ENCODE measurements around the gene DIO1.
"Not testable (repeated sequence)": the region's sequence is repeated elsewhere in the genome, so short reads cannot be mapped to it uniquely, and the experiment has no call there.

Gene DIO1

DNA sequence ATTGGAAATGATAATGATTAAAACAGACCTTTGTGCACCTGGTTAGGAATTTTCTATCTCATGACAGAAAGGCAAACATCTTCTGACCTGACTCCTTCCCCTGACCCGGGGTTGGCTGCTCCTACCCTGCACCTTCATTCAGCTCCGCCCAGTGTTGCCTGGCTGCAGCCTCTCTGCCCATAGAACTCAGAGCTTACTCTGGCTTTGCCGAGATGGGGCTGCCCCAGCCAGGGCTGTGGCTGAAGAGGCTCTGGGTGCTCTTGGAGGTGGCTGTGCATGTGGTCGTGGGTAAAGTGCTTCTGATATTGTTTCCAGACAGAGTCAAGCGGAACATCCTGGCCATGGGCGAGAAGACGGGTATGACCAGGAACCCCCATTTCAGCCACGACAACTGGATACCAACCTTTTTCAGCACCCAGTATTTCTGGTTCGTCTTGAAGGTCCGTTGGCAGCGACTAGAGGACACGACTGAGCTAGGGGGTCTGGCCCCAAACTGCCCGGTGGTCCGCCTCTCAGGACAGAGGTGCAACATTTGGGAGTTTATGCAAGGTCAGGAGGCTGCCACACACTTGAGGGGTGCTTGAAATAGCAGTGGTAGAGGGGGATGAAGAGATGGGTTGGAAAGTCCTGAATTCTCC lies at the start of gene DIO1:
DIO1 (plus strand) TSS at position 189 of the 638 bp plus-strand sequence; CDS start at position 213, 24 bp downstream.
- intact Hi-C loops (cut with DNase I), result no loop called here
- no peak for DNase-seq

DNA sequence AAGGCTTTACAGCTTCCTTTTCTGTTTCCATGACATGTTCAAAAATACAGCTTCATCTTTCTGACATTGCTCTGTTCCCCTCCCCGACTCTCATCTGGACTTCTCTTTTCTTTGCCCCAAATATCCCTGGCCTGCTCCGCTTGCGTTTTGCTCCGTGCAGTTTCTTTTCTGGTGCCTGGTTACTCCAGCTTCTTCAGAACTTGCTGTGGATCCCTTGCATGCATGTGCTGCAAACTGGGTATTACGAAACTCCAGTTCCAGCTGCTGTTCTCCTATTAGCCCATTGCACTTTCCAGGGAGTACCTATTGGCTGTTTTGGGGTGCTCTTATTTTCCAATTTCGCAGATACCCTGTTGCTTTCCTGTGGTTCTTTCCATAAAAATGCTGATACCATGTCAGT lies 46.0 kb upstream of the DIO1 start:
- intact Hi-C loops (cut with DNase I), result no loop called here
- no peak for DNase-seq

DNA sequence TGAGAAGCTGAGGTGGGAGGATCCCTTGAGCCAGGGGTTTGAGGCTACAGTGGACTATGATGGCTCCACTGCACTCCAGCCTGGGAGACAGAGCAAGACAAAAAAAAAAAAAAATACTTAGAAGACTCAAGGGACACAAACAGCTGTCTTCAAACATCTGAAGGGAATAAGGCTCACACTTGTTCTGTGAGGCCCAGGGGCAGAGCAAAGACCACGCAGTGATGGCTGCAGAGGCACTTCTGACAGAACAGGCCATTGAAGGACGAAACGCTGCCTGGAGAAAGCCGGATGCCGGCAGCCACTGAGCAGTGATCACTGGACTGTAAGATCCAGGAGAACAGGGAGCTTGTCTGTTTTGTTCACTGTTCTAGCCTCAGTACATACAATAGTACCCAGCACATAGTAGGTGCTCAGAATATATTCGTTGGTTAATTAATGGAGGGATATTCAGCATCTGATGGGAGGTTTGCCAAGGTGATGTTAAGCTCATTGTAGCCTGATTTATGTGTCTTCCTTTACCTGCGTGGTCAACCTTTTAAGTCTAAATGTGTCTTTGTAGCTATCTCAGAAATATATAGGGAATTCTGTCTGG lies 43.8 kb upstream of the DIO1 start:
- no peak for DNase-seq

DNA sequence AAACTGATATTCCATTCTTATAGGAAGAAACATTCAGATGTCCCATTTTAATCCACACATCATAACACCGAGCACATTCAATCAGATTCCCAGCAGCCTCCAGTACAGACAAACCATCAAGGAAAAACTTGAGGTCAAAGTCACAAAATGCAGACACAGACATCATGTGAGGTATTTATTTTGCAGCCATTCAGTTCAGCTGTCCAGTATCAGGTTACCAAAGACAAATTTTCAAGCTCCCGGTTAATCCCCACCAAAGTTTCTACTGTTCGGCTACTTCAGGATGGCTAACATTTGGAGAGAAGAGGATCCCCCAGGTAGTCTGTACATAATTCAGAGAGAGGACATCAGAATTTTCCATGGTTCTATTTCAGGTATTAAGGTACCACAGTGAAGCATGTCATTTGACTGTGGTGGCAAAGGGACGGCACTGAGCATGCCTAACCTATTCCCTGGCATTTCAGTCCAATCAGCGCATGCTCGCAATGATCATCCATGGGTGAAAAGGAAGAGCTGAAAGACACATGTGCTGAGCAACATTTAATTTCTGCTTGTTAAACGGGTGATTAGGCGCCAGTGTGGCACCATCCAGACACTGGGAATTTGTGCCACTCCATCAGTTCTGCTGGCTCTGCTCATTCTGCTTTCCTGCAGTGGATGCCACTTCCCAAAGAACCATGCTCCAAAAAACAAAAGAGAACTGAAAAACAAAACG lies 42.3 kb upstream of the DIO1 start:
- intact Hi-C loops (cut with DNase I), result no loop called here

More for the DNA sequence above, 43.8 kb upstream of the DIO1 start:
- intact Hi-C loops (cut with DNase I), result no loop called here

DNA sequence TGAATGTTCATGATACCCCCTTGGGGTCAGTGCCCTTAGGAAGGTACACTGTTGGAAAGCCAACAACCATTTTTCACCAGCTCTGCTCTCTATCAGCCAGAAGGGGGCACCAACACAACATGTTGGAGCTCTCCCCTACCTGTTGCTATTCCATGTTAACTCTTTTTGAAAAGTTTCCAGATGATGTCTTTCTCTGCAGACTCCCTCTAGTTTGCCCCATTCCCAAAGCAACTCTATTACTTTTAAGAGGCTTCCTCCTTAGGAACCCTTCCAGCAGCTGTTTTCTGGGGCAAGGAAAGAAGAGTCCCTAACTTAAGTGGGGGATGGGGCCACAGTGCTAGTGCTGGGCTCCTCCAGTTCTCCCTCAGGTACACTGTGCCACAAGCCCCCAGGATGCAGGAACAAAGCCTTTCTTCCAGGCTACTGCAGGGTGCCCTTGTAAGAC lies 33.0 kb upstream of the DIO1 start:
- intact Hi-C loops (cut with DNase I), result no loop called here
- DNase-seq, result peak in 3 of 10 donors; percentile 24 to 34 (median 28)

More for the DNA sequence above, 42.3 kb upstream of the DIO1 start:
- DNase-seq, result no peak

DNA sequence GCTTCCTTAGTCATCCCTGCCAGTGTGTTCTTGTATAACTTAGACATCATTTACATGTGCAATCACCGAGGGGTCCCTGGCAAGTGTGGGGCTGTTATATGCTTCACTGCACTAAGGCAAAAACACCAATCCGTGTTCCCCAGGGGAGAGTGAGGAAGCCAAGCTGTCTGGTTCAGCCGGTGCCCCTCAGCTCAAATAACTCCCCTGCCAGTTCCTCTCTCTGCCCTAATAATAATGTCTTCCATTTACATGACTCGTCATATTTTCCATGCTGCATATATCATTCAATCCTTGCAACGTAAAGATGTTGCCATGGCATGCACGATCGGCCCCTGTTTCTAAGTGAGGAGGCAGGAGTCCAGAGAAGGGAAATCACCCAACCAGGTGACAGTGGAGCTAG lies 31.5 kb upstream of the DIO1 start:
- no peak for DNase-seq
- intact Hi-C loops (cut with DNase I), result no loop called here

DNA sequence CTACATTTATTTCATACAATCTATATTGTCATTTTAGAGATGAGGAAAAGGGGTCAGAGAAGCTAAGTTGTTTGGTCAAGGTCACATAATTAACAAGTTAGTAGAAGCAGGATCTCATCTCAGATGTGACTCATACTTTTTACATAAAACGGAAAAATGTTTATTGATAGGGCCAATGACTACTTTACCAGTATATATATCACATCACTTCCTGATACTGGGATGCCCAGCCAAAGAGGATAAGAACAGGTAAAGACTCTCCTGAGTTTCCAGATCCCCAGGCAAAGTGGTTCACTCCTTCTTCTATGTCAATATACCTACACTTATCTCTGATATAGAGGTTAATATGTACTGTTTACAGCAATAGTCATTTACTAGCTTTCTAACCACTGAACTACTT lies 25.4 kb upstream of the DIO1 start:
- no peak for DNase-seq
- intact Hi-C loops (cut with DNase I), result no loop called here

DNA sequence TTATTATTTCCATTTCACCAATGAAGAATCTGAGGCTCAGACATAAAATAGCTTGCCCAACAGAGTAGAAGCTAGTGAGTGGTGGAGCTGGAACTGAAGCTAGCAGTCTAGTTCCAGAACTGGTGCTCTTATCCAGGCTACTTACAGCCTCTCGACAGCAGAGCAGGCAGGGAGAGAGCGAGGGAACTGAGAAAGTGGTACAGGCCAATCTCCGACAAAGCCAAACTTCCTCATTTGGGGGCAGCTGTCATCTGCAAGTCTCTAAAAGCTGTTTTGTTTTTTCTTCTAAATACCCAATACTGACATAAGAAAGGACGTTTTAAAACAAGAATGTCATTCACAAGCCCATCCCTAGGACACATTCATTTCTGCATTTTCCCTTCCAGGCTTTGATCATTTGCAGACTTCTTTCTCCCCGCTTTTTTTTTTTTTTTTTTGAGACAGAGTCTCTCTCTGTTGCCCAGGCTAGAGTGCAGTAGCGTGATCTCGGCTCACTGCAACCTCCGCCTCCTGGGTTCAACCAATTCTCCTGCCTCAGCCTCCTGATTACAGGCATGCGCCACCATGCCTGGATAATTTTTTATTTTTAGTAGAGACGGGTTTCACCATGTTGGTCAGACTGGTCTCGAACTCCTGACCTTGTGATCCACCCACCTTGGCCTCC lies 24.4 kb upstream of the DIO1 start:
- no peak for DNase-seq
- intact Hi-C loops (cut with DNase I), result no loop called here

DNA sequence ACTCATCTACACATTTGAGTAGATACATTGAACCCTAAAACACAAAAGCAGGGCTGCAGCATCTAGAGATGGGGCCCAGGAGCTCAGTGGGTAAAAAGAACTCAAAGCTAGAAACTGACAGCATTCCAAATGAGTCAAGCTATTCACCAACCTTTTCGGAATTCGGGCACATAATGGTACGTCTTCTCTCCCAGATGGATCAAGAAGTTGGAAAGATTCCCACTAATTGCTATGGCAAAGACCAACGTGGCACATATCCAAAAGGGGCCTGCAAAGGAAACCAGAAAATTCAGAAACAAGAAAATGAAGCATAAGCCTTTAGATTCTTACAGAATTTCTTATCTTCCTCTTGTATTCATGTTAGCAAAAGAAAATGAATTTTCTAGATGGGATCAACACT lies 22.8 kb upstream of the DIO1 start:
- intact Hi-C loops (cut with DNase I), result no loop called here
- DNase-seq, result no peak

DNA sequence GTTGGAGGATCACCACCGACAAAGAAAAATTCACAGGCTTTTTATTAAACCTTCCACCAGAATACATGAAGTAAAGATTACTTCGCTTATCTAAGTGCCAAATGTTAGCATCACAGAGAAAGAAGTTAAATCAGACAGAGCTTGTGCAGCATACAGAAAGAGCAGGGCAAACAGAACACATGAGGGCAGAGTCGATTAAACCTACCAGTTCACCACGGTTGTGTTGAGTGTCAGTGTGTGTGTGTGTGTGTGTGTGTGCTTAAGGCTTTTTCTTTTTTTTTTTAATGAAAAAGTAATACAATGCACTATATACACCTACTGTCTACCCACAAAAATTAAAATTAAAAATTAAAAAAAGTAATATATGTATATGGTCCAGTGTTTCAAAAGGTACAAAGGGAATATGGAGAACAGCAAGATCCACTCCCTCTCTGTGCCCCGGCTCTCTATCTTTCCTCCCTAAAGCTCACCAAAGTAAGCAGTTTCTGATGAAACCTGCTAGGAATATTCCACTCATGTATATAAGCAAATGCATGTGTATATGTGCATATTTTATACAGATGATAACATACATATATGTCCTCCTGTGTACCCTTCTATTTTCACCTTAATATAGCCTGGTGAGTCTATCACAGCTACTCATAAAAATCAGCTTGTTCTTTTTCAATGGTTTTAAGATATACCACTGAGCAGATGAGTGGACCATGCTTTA lies 22.1 kb upstream of the DIO1 start:
- intact Hi-C loops (cut with DNase I), result no loop called here
- no peak for DNase-seq

DNA sequence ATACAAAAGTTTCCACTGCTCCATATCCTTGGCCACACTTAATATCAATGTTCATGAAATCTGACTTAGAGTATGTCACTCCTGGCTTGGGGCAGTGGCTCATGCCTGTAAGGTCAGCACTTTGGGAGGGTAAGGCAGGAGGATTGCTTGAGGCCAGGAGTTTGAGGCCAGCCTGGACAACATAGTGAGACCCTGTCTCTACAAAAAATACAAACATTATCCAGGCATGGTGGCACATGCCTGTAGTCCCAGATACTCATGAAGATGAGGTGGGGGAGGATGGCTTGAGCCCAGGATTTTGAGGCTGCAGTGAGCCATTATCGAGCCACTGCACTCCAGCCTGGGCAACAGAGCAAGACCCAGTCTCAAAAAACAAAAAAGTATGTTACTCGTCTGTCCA lies 18.8 kb upstream of the DIO1 start:
- DNase-seq, result not testable (repeated sequence)

DNA sequence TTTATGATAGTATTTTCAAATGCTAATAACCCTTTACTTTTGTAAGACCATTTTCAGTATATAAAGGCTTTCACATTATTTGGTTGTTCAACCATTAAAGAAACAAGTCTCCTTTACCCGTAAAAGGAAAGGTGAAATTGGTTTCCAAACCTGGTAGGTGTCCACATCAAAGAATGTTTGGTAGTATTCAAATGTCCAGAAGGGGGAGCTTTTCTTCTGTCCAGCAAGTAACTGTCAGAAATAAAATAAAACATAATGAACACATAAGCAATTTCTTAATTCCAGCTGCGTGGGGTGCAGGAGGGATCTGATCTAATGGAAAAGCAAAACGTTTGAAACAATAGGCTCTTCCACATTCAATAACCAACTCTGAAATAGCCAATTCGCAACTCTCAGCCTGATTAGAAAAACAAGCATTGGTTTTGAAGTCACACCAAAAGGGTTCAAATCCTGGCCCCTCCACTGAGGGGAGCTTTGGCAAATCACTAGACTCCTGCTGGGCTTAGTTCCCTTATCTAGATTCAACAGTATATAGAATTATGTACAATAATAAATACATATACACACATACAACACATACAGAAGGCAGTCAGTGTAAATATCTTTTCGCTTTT lies 15.4 kb upstream of the DIO1 start:
- intact Hi-C loops (cut with DNase I), result no loop called here
- DNase-seq, result no peak

More for the DNA sequence above, 18.8 kb upstream of the DIO1 start:
- intact Hi-C loops (cut with DNase I), result not testable (repeated sequence)

DNA sequence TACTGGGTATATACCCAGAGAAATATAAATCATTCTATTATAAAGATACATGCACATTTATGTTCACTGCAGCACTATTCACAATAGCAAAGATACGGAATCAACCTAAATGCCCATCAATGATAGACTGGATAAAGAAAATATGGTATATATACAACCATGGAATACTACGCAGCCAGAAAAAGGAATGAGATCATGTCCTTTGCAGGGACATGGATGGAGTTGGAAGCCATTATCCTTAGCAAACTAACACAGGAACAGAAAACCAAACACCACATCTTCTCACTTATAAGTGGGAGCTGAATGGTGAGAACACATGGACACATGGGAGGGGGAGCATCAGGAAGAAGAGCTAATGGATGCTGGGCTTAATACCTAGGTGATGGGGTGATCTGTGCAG lies 12.1 kb upstream of the DIO1 start:
- DNase-seq; intact Hi-C loops (cut with DNase I): not testable (repeated sequence)

DNA sequence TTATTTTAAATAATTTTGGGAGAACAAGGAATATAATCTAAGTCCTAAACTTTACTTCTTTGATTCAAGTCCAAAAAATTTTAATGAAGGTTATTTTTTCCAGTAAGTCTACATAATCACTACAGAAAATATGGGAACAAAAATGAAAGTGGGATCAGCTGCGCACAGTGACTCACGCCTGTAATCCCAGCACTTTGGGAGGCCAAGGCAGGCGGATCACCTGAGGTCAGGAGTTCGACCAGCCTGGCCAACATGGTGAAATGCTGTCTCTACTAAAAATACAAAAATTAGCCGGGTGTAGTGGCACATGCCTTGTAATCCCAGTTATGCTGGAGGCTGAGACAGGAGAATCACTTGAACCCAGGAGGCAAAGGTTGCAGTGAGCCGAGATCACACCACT lies 10.4 kb upstream of the DIO1 start:
- intact Hi-C loops (cut with DNase I); DNase-seq: not testable (repeated sequence)

DNA sequence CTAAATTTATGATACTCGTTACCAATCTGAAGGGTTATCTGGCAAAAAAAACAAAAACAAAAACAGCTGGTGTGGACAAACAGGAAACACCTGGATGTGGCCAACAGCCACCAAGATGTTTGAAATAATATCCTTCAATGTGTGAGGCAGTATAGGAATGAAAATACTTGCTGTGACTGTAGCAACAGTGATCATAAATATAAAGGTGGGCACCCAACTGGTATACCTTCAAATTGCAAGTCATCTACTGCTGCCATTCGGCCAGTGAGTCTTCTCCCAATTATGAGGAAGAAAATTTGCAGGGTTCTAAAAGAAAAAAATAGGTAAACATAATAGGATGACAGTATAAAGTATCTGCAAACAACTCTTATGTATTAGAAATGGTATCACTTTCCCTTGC lies 5.3 kb upstream of the DIO1 start:
- DNase-seq, result no peak
- intact Hi-C loops (cut with DNase I), result loop anchor here (1.0 to 2.0 kb wide), 2 partner anchors 50 to 58 kb away; partner anchors contain the start of genes LRRC42 and NDC1

DNA sequence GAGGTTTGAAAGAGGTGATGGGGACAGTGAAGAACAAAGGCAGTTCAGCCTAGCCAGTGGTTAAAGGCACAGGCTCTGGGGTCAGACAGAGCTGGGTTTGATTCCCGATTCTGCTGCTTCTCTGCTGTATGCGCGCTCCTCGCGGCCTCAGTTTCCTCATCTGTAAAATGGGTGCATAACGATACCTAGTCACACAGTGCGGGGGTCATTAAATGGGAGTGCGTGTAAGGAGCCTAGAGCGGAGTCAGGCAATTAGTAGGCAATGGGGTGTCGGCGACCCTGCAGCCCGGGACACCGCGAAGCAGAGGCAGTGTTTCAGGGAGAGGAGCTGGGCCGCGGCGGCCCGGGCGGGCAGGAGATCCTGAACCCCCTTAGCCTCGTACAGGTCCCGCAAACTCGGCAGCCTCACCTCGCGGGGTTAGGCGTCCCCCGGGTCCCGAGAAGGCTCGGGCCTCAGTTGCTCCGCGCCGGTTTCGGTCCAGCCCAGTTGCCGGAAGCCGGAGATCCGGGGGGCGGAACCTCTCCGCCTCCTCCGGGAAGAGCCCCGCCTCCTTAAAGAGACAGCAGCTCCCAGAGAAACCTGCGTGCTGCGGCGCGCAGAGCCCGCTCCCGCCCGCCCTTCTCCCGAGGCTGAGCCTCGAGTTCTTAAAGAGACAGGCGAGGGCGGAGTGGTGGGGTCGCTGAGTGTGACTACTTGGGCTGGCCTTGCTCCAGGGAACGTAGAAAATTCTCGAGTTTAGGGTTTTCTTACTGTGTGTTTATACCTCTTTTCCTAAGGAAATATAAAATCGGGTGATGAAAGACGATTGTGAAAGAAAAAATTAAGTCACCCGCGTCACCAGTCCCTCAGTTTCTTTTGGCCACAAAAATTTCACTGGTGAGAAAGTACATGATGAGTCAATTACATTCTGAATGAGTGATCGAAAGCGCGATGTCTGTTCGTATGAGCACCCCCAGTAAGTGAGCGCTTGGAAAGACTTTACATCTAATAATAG lies 4.4 kb upstream of the DIO1 start, which contains the start of gene YIPF1:
YIPF1 (minus strand) TSS at position 494 of the 995 bp plus-strand sequence. CDS start 860 bp downstream, outside the sequence.
- intact Hi-C loops (cut with DNase I), result loop anchor here (1.0 to 2.0 kb wide), 2 partner anchors 51 to 57 kb away; partner anchors contain the start of genes LRRC42 and NDC1
- peak; percentile 86 to 99 (median 93) for DNase-seq

DNA sequence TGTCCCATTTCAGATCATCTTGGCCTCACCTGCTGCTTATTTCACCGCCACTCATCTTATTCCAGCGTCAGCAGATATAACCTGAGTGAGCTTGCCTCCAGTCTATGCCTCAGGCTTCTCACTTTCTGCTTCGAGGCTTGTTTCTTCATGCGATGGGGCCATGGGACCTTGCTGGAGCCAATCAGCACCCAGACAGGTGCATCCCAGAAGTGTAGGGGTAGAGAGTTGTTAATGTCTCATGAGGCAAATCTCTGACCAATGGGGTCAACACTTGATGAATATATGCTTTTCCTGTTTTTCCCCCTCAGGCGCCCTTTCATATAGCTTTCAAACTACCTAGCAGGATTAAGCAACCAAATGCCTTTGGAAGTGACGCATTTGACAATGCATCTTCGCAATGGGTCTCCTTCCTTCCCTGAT lies 3.5 kb upstream of the DIO1 start:
- no peak for DNase-seq
- intact Hi-C loops (cut with DNase I), result no loop called here

DNA sequence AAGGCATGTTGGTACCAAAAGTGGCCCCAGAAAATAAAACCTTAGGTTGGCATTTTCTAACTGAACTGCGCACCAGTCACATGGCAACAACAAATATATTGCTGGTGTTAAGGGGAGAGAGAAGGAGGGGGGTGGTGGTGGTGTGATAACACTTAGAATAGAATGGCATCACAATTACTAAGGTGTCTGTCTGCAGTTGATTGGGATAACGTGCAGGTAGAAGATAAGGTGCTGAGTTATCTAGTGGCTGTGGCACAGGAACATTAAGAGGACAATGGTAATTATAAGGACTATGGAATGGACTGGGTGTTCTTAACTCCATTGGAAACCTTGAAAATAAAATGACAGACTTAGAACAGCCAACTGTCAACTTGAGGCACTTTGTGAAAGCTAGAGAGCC lies 3.0 kb upstream of the DIO1 start:
- no peak for DNase-seq
- intact Hi-C loops (cut with DNase I), result no loop called here

DNA sequence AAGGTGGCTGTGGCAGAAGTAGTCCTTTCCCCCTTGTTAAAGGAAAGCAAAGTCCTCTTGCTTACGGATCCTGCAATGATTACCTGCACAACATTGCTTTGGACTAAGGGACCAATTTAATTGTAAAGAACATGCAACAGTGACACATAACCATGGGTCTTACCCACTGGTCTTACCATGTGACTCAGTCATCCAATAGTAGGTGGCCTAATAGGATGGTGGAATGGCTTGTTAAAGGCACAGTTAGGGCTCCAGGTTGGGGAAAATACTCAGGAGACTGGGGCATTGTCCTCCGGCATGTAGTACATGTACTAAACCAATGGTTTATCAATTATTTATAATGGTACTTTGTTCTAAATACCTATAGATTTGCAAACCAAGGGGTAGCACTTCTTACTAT lies 2.3 kb upstream of the DIO1 start:
- DNase-seq, result no peak
- intact Hi-C loops (cut with DNase I), result no loop called here

Measured in posterior cingulate gyrus (tissue), 11 donors.